ENCODE results near the gene GUCY2D.

GUCY2D gene

DNA sequence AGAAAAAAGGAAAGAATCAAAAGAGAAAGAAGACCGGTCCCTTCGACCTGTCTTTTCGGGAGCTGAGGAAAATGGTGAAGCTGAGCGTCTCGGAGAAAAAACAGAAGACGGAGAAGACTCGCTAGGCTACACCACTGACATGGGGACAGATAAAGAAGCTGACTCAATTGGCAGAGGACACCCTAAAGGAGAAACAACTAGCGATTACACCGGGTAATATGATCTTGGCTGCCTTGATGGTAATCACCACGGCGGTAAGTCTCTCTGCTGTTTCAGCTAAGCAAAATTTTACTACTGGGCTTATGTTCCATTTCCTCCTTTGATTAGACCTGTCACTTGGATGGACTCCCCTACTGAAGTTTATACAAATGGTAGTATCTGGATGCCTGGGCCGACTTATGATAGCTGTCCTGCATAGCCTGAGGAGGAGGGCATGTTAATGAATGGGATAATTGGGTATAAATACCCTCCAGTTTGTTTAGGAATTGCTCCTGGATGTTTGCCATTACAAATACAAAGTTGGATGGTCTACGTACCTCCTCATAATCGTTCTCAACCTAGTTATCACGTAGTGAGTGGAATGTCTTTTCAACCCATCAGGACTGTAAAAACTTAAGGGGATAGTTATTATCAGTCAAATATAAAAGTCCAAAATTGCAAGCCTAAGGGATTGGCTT lies 60.5 kb downstream of the GUCY2D start:
- in situ Hi-C loops (cut with HindIII; ENCODE audit: low sequenced_read_pairs): no loop called here

DNA sequence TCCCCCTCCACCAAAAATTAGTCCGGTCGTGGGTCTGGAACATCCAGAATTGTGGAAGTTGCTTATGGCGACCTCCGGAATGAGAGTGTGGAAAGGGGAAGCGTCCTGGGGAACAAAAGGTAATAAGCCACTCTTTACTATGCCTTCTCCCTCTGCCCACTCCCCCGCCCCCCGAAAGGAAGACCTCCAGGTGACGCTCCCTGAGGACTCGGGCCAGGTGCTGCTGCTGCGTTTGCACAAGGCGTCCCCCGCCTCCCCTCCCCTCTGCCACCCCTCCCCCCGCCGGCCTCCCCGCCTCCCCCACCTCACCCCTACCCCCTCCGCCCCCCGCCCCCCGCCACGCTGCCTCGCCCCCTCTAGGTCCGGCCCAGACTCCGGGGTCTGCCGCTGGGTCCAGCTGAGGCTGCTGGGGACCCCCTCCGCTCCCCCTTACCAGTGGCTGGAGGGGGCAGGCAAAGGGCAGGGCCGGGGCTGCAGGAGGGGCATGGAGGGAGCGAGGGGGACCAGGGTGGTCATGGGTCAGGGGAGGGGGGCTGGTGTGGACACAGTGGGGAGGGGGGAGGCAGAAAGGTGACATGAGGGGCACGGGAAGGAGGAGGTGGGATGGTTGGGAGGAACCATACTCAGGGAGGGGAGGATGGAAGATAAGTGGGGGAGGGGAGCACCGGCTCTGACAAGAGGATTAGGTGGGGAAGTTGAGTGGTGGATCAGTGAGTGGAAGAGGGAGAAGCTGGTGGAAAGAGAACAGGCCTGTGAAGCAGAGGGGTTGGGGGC lies 61.5 kb downstream of the GUCY2D start:
- in situ Hi-C loops (cut with HindIII; ENCODE audit: low sequenced_read_pairs): no loop called here

DNA sequence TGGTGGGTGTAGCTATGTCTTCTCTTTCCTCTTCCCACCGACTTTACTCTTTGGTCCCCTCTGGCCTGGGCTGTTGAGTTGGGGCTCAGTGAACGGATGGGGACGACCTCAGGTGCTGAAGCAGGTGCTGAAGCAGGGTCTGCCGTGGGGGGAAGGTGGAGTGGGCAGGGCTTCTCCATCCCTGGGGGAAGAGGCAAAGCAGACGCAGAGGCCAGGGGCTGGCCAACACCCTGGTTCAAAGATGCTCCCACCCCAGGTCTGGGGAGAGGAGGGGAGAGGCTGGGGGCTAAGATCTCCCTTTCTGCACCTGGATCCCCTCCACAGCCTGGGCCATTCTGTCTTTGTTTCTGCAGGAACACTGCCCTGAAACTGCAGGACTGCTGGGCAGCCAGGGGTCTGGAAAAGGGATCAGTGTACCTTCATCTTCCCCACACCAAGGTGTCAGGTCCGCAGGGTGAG lies 62.2 kb downstream of the GUCY2D start:
- in situ Hi-C loops (cut with HindIII; ENCODE audit: low sequenced_read_pairs): no loop called here

DNA sequence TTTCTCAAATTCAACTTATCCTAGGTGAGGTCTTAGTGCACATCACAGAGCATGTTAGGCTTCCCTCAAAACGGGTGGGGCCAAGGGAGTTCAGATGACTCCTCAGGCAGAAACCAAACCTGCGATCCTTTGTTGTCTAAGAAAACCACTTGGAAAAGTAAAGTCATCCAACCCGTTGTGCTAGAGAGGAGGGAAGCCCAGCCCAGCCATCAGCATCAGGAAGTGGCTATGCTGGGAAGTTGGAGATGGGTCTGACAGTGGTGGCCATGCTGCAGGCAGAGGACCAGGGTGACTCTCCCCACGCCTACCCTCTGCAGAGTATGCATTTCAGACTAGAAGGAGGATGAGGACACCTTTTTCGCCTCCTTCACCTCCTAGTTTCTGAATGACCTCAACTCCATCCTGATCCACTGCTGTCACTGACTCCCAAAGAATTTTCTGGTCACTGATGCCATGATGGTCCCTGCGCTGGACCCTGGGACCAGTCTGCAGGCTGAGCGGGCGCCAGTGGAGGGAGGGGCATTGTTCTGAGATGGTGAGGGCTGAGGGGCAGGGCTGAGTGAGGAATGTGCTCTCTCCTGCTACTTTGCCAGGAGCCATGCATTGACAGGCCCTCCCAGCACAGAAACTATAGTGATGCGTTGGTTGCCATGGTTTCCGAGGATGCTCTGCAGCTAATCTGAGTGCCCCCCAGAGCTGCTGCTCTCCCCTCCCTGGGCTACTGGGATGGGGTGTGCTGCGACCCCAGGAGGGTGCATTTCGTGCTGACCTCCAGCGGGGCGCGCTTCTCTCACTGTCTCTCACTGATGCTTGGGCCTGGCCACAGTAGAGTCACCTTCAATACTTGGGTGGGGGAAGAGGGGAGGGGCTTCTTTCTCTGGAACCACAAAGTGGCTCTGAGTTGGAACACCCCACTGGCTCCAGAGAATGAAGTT lies 64.7 kb downstream of the GUCY2D start:
- in situ Hi-C loops (cut with HindIII; ENCODE audit: low sequenced_read_pairs): no loop called here

DNA sequence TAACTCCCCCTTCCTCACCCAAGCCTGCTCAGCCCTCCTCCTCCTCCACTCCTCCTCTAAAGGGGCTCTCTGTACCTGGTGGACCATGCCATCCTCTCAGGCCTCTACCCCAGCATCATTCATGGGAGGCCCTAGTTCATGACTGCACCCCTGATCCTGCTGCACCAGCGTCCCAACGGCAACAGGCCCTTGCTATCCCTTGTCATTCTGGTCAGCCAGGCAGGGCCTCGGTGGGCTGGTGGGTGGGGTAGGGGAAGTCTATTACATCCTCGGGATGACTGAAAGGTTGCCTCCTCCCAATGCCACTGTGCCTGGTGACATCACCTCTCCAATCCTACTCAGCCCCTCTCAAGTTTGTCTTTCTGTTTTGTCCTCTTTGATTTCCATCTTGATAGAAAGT lies 65.4 kb downstream of the GUCY2D start:
- in situ Hi-C loops (cut with HindIII; ENCODE audit: low sequenced_read_pairs): no loop called here

GRCh38 chr17:8068736-8069586 lies 66.5 kb downstream of the GUCY2D start:
- in situ Hi-C loops (cut with HindIII; ENCODE audit: low sequenced_read_pairs): no loop called here

- in situ Hi-C loops (cut with HindIII; ENCODE audit: low sequenced_read_pairs): no loop called here
Measured at GRCh38 chr17:8069587-8069860, 67.1 kb downstream of the GUCY2D start.

All from DLD1 (cell line).